Heart left ventricle (tissue), 16 donors: ENCODE data around the gene CD47. TPM values are rescaled to one million over a fixed set of nuclear protein-coding genes. Genes with fewer than 3 reads are reported as not detected.

ENCODE experiments used
- ATAC-seq, 4 donors: fragments of 200-7000 bp; cut with Tn5 transposase; one replicate each; pipeline ENCODE4 v1.9.1; 2020 to 2022; ENCODE audit warnings: moderate library complexity in 4 of 4, mild to moderate bottlenecking in 3 of 4, moderate number of reproducible peaks in 1 of 4
- DNase-seq, 5 donors: peaks; one replicate each; pipeline ENCODE4 v3.0.0-alpha.2; 2020
- H3K27ac ChIP-seq, 12 donors: fragments of 200-600 bp; sonication (generic) in 4 of 12; one replicate each; pipeline versions ENCODE4 v1.5.0 to v1.8.0; 2016 to 2022; ENCODE audit warnings: mild to moderate bottlenecking in 2 of 12
- H3K27me3 ChIP-seq, 9 donors: fragments of 200-600 bp; sonication (generic) in 2 of 9; one replicate each; pipeline versions ENCODE4 v1.5.1 to v1.8.0; 2016 to 2022; ENCODE audit warnings: mild to moderate bottlenecking in 3 of 9
- H3K36me3 ChIP-seq, 9 donors: fragments of 200-600 bp; sonication (generic) in 2 of 9; one replicate each; pipeline versions ENCODE4 v1.5.0 to v1.8.0; 2018 to 2022; ENCODE audit warnings: mild to moderate bottlenecking in 2 of 9
- H3K4me1 ChIP-seq, 12 donors: fragments of 200-600 bp; sonication (generic) in 4 of 12; one replicate each; pipeline versions ENCODE4 v1.5.0 to v1.8.0; 2016 to 2022; ENCODE audit warnings: mild to moderate bottlenecking in 3 of 12
- H3K4me3 ChIP-seq, 12 donors: fragments of 200-600 bp; sonication (generic) in 4 of 12; one replicate each; pipeline versions ENCODE4 v1.5.0 to v1.8.0; 2017 to 2022; ENCODE audit warnings: mild to moderate bottlenecking in 9 of 12, moderate library complexity in 4 of 12
- H3K9me3 ChIP-seq, 12 donors: fragments of 200-600 bp; sonication (generic) in 4 of 12; one replicate each; pipeline versions ENCODE4 v1.5.0 to v1.8.0; 2016 to 2022; ENCODE audit warnings: mild to moderate bottlenecking in 1 of 12
- CTCF ChIP-seq, 12 donors: fragments of 200-600 bp; sonication (generic) in 4 of 12; IDR thresholded peaks; one replicate each; pipeline versions ENCODE4 v1.5.0 to v1.8.0; 2018 to 2022; ENCODE audit warnings: antibody characterized with exemption in 12 of 12, mild to moderate bottlenecking in 5 of 12
- POLR2A ChIP-seq, 2 donors: fragments of 450-650 bp; IDR thresholded peaks; one replicate each; pipeline ENCODE4 v1.6.1; 2017; ENCODE audit warnings: antibody characterized with exemption in 2 of 2, mild to moderate bottlenecking in 2 of 2, moderate library complexity in 2 of 2
- WGBS, 4 donors: extraction: QIAGEN DNeasy Blood & Tissue Kit in 2 of 4; methylation state at CpG; one replicate each; pipeline versions ENCODE4 v1.1.5 to v1.1.7; 2013 to 2018; 5-methylcytosine and 5-hydroxymethylcytosine counted together
- intact Hi-C, 10 donors: fragments of 100-400 bp; cut with DNase I; formaldehyde crosslinking; loops; one replicate each; pipeline versions ENCODE4 v1.11.1 to v1.14.2; 2022
- polyA plus RNA-seq, 2 donors: library from polyadenylated mRNA; stranded (reverse); fragments of 200-250 nt; gene quantifications; one replicate each; pipeline ENCODE4 v1.2.3, GENCODE V29; 2013
- total RNA-seq, 9 donors: library from RNA; depleted of rRNA in 2 of 9; stranded (reverse); fragments of >200 nt in 2 of 9; fragmentation: NEBNext Ultra II Directional in 3 of 9; extraction: Animal tissue kit (Norgen Biotek cat#: 25700) in 3 of 9; gene quantifications; one replicate each; pipeline versions ENCODE4 v1.1.0 to v1.2.4, GENCODE V29; 2016 to 2023
- donor health status: ischemic (EF 13 %, LVEDD 7.1; RV severe dilation, severe dysfunction).
- donor health status: healthy with polysubstance abuse.
- donor health status: DM: no; HTN: yes; CAD: no.
- donor health status: DM: no; HTN: no; CAD: no.
- donor health status: ischemic (EF 25% LVEDD 6.9; RV normal size, moderate dysfunction).
- donor health status: ischemic (EF 25% LVEDD 5.7; RV mildly dilated, moderate dysfunction).
- donor health status: healthy.
- donor health status: DM: yes; HTN: yes; CAD: no.
- donor health status: ischemic (EF 35%, LVEDD 5.7; RV mildly dilated, moderate dysfunction).
- donor health status: nonischemic (EF 11% LVEDD 7.7; RV severe dilation, severe dysfunction).
- donor health status: DM: yes; HTN: yes; CAD: no.
- donor health status: PGD.
- donor health status: ischemic (EF 29% LVEDD 5.4; RV normal size, mild dysfunction).
- donor health status: nonischemic (EF 23%, LVEDD 6.1; RV moderate dilation, normal function).

The CD47 gene
- total and polyA plus RNA-seq, 11 donors: 27.7 to 80.6 (median 42.4) TPM

GRCh38 chr3:108008106-108008505 lies 82.7 kb downstream of the CD47 start:
- Histone ChIP-seq H3K36me3 (no peaks in the 10 kb centered on the region), H3K27me3 (no peaks in the 10 kb centered on the region), H3K9me3 (no peaks in the 10 kb centered on the region), H3K4me1 (peaks cover 0 to 38% (median 13%) of the 10 kb centered on the region in 12 donors), H3K4me3 (no peak overlapping the region), H3K27ac (no peak overlapping the region)
- ATAC-seq: no peak
- TF ChIP-seq POLR2A (IDR thresholded peaks at IDR 0.05) (no peak), CTCF (IDR thresholded peaks at IDR 0.05) (no peak)
- DNase-seq: no peak
- intact Hi-C loops: loop anchor here in 1 of 10 donors (10.0 kb wide), 1 partner anchor 63 kb away; no protein-coding TSS in a partner anchor
- WGBS, 4 donors: 87 to 91% (median 89%) methylated on average over 2 of the region's 2 CpGs

- TF ChIP-seq POLR2A (IDR thresholded peaks at IDR 0.05) (no peak), CTCF (IDR thresholded peaks at IDR 0.05) (no peak)
- DNase-seq (no peak), ATAC-seq (peak in 1 of 4 donors; percentile 10)
- no peaks in the 10 kb centered on the region for H3K9me3 ChIP-seq
- H3K27me3 ChIP-seq: no peaks in the 10 kb centered on the region
- H3K4me3 ChIP-seq: no peak overlapping the region
- H3K27ac ChIP-seq: peak overlapping the region in 9 of 12 donors; percentile 0 to 77 (median 26)
- H3K4me1 ChIP-seq: peaks cover 0 to 38% (median 13%) of the 10 kb centered on the region in 12 donors
- no peaks in the 10 kb centered on the region for H3K36me3 ChIP-seq
- 41 to 51% (median 46%) methylated on average over 2 of the region's 2 CpGs for WGBS, 4 donors
- intact Hi-C loops: loop anchor here in 1 of 10 donors (10.0 kb wide), 1 partner anchor 62 kb away; no protein-coding TSS in a partner anchor
These were observed 83.9 kb downstream of the CD47 start for GRCh38 chr3:108006881-108007331.

GRCh38 chr3:108006077-108006771 lies 84.6 kb downstream of the CD47 start:
- no peaks in the 10 kb centered on the region for H3K36me3 ChIP-seq
- WGBS, 4 donors: 10 to 13% (median 11%) methylated on average over 11 of the region's 11 CpGs
- no peak for TF ChIP-seq POLR2A (IDR thresholded peaks at IDR 0.05)
- H3K4me1 ChIP-seq: peaks cover 0 to 40% (median 13%) of the 10 kb centered on the region in 12 donors
- peak overlapping the region in 11 of 12 donors; percentile 2 to 77 (median 40) for H3K27ac ChIP-seq
- peak in 3 of 5 donors; percentile 42 to 47 (median 44) for DNase-seq
- peak overlapping the region in 1 of 12 donors; percentile 13 for H3K4me3 ChIP-seq
- H3K9me3 ChIP-seq: no peaks in the 10 kb centered on the region
- ATAC-seq: peak; percentile 83 to 89 (median 86)
- intact Hi-C loops: loop anchor here in 1 of 10 donors (10.0 kb wide), 1 partner anchor 61 kb away; no protein-coding TSS in a partner anchor
- H3K27me3 ChIP-seq: no peaks in the 10 kb centered on the region

- H3K36me3 ChIP-seq: no peaks in the 10 kb centered on the region
- H3K27me3 ChIP-seq: no peaks in the 10 kb centered on the region
- no peaks in the 10 kb centered on the region for H3K9me3 ChIP-seq
- WGBS, 4 donors: 83 to 92% (median 88%) methylated on average over 9 of the region's 9 CpGs
- DNase-seq (no peak), ATAC-seq (no peak)
- no peak overlapping the region for H3K4me3 ChIP-seq
- no peak for TF ChIP-seq POLR2A (IDR thresholded peaks at IDR 0.05)
- no peak for TF ChIP-seq CTCF (IDR thresholded peaks at IDR 0.05)
- intact Hi-C loops: loop anchor here in 1 of 10 donors (10.0 kb wide), 1 partner anchor 60 kb away; no protein-coding TSS in a partner anchor
- H3K4me1 ChIP-seq: peaks cover 0 to 47% (median 13%) of the 10 kb centered on the region in 12 donors
- peak overlapping the region in 1 of 12 donors; percentile 37 for H3K27ac ChIP-seq
These were observed 86.2 kb downstream of the CD47 start for GRCh38 chr3:108004647-108005046.
